GM19240 (cell line): ENCODE data around the gene ITPR1.
"Not testable (repeated sequence)": the region's sequence is repeated elsewhere in the genome, so short reads cannot be mapped to it uniquely, and the experiment has no call there.

Source experiments
- DNase-seq: peaks from one replicate; pipeline ENCODE4 v3.0.0; 2011; ENCODE audit warnings: low spot score; ENCODE audit not compliant: insufficient read length

ITPR1 gene

DNA sequence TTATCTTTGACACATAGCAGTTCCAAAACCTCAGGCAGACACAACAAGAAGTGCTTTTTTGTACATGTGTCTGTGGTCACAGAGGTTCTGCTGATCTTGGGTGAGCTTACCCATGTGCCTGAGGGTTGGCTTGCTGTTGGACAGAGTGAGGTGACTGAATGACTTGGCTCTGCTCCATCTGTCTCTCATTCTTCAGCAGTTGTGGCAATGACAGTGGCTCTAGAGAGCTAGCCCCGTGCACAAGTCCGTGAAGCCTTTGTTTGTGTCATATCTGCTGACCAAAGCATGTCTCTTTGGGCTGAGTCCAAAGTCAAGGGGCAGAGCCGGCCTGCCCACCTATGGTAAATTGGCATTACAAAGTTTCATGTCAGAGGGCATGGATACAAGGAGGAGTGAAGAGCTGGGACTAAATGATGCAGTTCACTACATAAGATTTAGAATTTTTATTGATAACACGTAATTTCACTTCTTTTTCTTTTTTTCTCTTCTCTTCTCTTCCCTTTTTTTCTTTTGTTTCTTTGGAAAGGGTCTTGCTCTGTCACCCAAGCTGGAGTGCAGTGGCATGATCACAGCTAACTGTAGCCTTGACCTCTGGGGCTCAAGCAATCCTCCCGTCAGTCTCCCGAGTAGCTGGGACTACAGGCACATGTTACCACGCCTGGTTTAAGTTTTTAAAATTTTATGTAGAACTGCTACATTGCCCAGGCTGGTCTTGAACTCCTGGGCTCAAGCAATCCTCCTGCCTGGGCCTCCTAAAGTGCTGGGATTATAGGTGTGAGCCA lies 77.9 kb downstream of the ITPR1 start:
- DNase-seq, result no peak

DNA sequence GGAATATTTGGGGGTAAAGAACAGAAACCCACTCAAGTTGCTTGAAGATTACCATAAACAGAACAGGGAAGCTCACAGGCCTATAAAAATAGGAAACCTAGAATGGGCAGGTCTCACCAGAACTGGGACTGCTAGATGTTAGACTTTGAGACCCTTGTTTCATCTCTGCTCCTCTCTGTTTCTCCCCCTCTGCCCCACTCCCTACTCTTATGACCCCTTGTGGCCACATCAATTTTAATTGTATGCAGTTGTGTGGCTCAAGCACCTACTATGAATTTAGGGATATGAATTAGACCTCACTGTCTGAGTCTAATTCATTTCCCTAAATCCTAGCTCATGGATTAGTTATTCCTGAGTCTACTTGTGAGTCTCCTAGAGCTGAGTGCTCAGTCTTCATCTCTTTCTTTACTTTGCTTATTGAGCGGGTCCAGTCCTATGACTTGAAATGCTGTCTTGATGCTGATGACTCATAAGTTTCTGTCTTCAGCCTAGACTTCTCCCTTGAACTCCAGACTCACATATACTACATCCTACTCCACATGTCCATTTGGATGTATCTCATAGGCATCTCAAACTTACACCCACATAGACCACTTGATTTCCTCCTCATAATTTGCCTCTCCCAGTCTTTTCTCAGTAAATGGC lies 78.7 kb downstream of the ITPR1 start:
- no peak for DNase-seq

DNA sequence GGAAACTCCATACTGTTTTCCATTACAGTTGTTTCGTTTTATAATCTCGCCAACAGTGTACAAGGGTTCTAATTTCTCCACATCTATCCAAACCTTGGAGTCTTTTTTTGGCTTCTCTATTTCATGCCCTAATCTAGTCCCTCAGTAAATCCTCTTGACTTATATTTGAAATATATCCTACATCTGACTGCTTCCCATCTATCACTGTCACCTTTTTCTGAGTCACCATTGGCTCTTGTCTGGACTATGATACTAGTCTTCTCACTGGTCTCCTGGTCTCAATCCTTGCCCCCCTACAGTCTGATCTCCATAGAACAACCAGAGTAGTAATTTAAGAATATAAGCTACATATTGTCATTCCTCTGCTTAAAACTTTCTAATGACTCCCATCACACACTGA lies 80.0 kb downstream of the ITPR1 start:
- no peak for DNase-seq

DNA sequence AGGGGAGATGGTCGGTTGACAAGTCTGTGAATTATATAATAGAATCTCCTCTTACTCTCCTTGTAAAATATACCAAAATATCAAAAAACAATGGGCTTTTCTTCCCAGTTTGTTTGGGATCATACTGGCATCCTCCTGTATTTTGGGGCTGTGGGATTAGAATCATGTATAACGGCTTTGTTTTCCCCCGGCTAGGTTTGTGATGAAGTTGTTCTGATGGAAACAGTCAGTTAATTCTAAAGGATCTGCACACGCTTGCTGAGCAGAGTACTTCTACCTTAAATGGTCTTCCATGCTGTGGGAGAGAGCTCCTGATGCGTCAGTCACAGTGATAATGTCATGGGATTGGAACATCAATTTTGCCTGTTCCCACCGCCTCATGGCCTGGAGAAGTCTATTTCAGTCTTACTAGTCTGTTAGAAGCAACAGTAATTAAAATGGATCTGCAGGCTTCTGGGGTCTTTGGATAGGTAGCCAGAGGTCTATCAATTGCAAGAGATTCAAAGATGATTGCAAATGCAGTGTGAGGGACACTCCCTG lies 81.3 kb downstream of the ITPR1 start:
- no peak for DNase-seq

DNA sequence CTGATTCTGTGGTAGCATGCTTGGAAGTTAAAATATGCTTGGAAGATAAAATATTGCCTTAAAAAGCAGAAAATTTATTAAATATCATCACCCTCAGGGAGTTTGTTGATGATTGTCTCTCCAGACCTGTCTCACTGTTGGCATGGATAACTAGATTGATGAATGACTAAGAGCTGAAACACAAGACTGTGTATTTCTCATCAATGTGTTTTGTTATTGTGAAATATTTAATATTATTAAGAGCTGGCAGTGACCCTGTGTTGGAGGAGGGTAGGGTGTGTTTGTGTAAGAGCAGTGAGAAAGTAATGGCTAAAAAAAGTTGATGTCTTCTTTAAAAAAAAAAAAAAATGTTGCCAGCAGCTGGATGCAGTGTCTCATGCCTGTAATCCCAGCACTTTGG lies 82.2 kb downstream of the ITPR1 start:
- no peak for DNase-seq

DNA sequence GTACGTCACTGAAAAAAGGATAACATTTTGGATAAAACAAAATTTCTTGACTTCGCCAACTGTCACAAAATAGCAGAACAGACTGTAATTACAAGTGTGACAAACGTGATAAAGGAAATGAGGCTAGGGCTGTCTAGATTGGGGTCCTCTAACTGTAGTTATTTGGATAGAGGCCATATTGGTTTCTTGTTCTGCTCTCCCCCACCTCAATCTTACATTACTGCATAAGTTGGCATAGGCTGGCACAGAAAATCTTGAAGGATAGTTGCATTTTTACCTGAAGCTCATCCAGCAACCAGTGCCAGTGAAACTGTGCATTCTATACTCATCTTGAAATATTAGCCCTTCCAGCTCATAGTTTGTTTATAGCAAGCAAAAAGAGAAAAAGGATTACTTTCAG lies 84.6 kb downstream of the ITPR1 start:
- no peak for DNase-seq

DNA sequence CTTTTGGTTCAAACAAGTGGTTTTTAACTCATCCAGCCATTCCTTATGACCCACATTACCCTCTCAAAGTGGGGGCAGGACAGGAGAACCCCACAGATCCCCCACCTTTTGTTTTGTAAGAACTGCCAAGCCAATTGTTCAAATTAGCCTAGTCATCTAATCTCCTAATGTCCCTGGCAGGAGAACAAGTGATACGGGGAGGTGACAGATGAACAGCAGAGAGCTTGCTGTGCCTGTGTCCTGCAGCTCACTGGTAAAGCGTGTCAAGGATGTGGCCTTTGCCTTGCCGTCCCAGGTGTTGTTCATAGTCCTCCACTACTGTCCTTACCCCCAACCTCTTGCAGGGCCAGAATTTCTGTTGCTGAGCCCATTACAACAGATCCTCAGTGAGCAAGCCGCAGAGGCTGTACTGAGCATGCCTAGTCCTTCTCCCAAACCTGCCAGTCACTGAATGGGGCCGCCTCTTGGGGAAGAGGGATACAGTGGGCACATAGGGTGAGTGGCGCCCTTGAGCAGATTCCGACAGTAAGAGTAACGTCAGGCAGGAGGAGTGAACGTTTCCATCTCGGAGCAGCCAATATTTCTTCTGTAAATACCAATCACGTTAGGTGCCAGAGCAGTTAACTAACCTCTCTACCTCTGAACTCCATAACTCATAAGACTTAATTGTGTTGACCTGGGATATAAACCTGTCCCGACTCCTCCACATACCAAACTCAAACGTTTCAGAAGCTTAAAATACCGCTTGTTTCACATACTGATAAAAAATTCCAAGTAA lies 87.4 kb downstream of the ITPR1 start:
- no peak for DNase-seq

DNA sequence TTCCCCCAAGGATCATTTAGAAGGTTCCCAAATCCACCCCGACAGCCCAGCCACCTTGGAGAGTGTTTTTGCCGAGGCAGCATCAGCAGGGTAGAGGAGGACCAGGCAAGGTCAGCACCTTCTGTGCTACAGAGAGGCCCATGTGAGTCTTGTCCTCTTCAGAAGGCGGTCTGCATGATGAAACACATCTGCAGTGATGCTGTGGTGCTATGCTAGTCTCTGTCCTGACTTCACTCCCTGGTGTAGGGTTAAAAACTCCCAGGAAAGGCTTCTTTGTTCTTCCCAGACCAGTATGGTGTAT lies 87.9 kb downstream of the ITPR1 start:
- no peak for DNase-seq

DNA sequence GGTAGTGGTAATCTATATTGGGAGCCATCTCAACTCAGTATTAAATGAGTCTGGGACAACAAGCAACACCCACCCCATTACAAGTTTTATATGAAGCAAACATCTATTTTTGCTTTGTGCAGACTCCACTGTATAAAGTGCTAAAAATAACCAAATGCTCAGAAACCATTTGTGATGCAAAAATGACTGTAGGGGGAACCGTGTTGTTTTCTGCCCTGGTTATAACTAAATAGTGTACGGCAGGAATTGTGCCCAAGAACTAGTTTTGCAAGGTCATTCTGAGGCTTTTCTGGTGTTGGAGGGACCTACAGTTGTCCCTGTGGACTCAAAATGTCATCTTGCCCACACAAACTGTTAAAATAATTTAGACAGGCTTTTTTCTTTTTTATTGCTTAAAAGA lies 88.3 kb downstream of the ITPR1 start:
- no peak for DNase-seq

DNA sequence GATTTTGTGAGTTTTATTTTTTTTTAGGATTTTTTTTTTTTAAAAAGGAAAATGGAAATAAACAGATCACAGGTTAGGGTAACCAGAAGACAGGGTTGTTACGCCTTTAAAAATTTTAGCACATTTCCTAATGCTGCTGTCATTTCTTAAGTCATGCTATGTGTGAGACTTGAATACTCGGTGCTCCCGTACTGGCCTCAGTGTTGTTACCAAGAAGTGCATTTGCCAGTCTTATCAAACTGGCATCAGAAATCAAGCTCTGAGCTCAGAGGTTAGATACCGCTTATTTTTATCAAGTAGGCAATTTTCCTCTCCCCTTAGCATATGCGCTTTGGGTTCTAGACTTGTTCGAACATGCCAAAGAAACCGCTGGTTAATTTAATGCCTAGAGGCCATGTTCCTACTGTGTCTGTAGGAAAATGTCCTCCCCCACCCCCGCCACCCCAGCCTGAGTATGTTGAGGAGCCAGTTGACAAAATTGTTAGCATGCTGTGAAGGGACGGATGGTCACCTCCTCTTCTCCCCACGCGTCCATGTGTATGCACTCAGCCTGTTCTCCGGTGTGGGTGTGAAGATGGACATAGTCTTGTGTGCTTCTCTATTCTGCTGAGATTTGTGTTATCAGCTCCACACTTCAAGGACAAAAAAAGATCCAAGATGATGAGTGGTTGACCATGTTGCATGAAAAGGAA lies 88.9 kb downstream of the ITPR1 start:
- DNase-seq, result no peak

DNA sequence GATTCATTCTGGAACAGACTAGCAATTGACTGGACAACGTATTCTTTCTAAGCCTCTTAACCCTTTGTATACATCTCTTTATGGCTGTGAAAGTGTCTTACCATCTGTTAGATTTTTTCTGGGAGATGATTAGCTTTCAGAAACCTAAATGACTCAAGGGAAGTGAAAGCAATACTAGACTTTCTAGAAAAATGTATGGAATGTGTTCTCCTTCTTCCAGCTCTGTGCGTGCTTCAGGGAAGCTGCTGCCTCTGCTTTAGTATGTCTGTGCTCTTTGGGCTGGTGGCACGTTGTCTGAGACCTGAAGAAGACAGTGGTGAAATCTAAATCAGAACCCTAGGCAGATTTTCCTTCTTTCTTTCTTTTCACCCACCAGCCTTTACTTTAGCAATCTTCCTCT lies 89.5 kb downstream of the ITPR1 start:
- no peak for DNase-seq

DNA sequence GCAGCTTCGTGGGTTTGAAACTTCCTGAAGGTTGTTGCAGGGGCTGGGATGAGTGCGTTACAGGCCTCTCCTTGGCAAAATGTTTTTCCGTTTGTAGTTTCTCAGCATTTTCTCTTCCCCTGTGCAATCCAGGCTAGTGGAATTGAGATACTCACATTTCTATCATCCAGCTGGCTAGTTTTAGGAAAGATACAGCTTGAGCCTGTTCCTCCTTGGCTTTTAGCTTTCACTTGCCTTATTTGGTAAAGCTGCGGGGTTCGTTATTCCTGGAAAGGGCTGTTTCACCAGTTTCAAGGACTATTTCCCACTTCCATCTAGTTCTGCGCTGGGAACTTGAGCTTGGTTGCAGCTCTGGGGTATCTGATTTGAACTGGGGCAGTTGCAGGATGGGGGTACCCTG lies 90.3 kb downstream of the ITPR1 start:
- DNase-seq, result no peak

DNA sequence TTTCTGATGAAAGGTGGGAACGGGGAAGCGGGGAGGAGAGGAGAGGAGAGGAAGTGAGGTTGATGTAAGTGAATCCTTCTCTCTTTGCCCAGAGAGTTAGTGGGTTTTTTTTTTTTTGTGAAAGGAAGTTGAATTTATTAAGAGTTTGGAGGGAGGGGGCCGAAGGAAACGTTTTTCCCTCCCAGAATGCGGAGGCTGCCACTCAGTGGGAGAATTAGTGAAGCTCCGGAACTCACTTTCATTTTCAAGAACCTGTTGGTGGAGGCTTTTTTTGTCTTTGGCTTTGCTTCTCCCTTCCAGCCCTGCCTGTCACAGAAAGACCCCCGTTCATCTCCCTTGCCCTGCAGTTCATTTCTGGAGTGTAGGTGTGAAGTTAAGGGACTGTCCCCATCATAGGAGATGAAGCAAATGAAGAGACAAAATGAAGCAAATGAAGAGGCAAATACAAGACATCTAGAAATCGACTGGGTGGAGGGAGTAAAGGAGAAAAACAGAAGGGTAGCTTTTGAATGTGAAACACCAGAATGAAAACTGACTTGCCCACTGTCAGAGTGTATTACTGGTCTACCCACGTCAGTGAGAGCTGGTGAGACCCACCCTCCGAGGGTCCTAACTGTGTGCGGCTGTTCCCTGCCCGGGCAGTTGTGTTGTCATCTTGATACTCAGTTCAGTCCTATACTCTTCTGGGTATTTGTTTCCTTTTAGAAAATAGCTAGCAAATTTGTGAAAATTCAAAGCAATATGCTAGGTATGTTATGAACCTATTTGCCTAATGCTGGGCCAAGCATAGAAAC lies 91.5 kb downstream of the ITPR1 start:
- no peak for DNase-seq

DNA sequence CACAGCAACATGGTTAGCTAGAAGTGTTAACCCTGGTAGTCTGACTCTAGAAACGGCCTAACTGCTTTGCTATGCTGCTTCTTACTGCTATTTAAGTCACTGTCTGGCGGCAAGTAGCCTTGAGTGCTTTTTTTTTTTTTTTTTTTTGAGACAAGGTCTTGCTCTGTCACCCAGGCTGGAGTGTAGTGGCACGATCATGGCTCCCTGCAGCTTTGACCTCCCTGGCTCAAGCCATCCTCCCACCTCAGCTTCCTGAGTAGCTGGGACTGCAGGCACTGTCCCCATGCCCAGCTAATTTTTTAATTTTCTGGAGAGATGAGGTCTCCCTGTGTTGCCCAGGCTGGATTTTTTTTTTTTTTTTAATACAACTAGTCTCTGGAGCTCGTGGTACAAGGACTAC lies 93.2 kb downstream of the ITPR1 start:
- no peak for DNase-seq

DNA sequence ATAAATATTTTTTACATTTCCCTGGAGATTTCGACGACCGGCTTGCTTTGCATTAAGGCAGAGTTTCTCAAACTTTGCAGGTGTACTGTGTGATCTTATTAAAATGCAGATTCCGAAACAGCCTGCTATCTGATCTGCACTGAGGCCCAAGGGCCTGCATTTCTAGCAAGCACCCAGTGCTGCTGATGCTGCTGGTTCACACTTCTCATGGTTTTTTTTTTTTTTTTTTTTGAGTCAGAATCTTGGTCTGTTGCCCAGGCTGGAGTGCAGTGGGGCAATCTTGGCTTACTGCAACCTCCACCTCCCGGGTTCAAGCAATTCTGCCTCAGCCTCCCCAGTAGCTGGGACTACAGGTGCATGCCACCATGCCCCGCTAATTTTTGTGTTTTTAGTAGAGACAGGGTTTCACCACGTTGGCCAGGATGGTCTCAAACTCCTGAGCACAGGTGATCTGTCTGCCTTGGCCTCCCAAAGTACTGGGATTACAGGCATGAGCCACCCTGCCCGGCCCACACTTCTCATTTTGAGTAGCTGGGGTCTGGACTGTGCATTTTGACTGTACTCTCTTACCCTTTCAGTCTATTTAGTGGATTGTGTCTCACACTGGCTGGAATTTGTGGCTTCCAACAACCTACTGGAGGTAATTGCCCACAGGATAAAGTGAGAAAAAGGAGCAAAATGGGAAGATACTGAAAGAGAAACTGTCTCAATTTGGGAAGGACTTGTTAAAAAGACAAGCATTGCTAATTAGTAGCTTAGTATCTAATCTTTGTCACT lies 94.1 kb downstream of the ITPR1 start:
- no peak for DNase-seq

DNA sequence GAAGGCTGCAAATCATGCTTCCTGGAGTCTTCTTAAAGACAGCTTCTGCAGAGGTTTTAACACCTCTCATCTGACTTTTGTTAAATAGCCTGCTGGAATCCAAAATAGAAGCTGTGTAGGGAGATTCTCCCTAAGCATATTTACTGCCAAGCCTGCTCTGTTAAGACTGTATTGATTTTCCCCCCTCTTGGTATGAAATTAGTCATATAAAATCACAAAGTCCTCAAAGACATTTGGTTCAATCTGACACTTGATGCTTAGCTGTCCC lies 94.6 kb downstream of the ITPR1 start:
- DNase-seq, result no peak

DNA sequence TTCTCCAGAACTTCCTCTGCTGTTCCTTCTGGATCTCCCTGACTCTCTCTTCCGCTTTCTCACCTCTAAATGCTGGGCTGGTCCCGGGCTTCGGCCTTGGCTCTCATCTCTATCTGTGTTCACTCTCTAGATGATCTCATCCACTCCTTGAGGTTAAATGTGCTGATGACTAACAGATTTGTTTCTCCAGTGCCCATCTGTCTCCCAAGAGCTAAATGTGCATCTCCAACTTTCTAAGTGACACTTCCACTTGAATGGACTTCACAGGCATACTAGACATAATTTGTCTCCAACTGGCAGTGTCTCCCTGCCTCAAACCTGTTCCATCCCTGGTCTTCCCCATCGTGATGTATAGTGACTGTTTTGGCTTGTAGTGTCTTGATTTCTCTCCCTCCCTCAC lies 95.3 kb downstream of the ITPR1 start:
- no peak for DNase-seq

DNA sequence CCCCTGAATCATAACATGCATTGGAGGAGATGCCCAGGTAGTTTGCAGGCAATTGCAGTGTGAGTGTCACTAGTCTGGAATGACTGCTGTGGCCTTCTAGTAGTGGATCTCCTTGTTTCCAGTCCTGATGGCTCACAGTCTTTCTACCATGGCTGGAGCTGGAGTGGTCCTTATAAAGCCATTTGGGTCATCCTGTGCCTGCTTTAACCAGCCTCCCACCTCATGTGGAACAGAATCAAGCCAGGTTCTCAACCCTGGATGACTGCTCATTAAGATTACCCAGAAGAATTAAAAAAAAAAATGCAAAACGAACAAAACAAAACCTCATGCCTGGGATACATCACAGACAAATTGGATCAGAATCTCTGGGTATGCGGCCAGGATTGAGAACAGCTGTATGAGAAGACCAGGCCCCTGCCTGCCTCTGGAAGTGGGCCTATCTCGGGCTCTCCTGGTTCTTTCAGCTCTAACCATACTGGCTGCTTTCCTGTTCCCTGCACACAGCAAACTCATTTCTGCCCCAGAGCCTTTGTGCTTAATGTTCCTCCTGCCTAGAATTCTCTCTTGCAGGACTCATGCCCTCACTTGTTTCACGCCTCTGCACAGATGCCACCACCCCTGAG lies 96.4 kb downstream of the ITPR1 start:
- no peak for DNase-seq

DNA sequence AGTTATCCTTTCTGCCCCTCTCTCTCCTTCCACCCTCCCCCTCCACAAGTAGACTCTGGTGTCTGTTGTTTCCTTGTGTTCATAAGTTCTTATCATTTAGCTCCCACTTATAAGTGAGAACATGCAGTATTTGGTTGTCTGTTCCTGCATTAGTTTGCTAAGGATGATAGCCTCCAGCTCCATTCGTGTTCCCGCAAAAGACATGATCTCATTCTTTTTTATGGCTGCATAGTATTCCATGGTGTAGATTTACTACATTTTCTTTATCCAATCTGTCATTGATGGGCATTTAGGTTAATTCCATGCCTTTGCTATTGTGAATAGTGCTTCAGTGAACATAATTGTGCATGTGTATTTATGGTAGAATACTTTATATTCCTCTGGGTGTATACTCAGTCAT lies 97.7 kb downstream of the ITPR1 start:
- not testable (repeated sequence) for DNase-seq

DNA sequence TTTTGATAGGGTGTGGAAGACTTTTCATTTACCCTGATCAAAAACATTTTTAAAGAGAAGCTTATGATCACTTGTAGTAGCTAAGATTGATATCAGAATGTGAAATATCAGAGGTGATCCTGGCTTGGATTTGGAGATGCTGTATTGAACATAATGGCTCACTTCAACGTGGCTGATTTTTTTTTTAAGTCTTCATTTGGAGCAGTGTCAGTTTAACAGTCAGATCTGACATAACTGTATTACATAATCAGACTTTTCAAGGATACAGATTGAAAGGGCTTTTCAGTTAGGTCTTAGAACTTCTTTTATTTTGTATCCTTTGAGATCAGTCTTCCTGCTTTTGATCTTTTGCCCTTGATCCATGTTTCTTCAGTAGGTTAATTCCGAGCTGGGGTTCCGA lies 98.5 kb downstream of the ITPR1 start:
- DNase-seq, result no peak
